Iris pigment epithelial cell (primary cell): Measurements from ENCODE around the gene SMIM35.
"Not testable (repeated sequence)": the region's sequence is repeated elsewhere in the genome, so short reads cannot be mapped to it uniquely, and the experiment has no call there.

Experiments used
- DNase-seq: peaks from one replicate; pipeline ENCODE4 v3.0.0-alpha.2; 2011; ENCODE audit warnings: low read depth

The SMIM35 gene

GRCh38 chr11:118027694-118028093 is 59.1 kb downstream of the SMIM35 start:
- DNase-seq = no peak

GRCh38 chr11:118021146-118021545 is 65.6 kb downstream of the SMIM35 start:
- no peak for DNase-seq

GRCh38 chr11:118018401-118018800 is 68.4 kb downstream of the SMIM35 start:
- no peak for DNase-seq

GRCh38 chr11:118017631-118018315 is 69.0 kb downstream of the SMIM35 start:
- DNase-seq = no peak

GRCh38 chr11:118017111-118017510 is 69.7 kb downstream of the SMIM35 start:
- DNase-seq = no peak

GRCh38 chr11:118016104-118016503 is 70.7 kb downstream of the SMIM35 start:
- DNase-seq = no peak

GRCh38 chr11:118015385-118015841 is 71.3 kb downstream of the SMIM35 start:
- DNase-seq = no peak

- no peak for DNase-seq
Measured at GRCh38 chr11:118014022-118014421, 72.7 kb downstream of the SMIM35 start.

- peak; percentile 28 for DNase-seq
Measured at GRCh38 chr11:118012083-118012669, 74.6 kb downstream of the SMIM35 start.

- no peak for DNase-seq
Measured at GRCh38 chr11:118010738-118011461, 75.9 kb downstream of the SMIM35 start.

- no peak for DNase-seq
Measured at GRCh38 chr11:118009864-118010737, 76.7 kb downstream of the SMIM35 start.

GRCh38 chr11:118008271-118008911 is 78.4 kb downstream of the SMIM35 start:
- DNase-seq = no peak

- not testable (repeated sequence) for DNase-seq
Measured at GRCh38 chr11:118007563-118008270, 79.0 kb downstream of the SMIM35 start.

- no peak for DNase-seq
Measured at GRCh38 chr11:118007040-118007439, 79.7 kb downstream of the SMIM35 start.

GRCh38 chr11:118006153-118006534 is 80.6 kb downstream of the SMIM35 start:
- no peak for DNase-seq

- no peak for DNase-seq
Measured at GRCh38 chr11:118005224-118006152, 81.3 kb downstream of the SMIM35 start.

- DNase-seq = no peak
Measured at GRCh38 chr11:118004543-118005223, 82.1 kb downstream of the SMIM35 start.

- DNase-seq = no peak
Measured at GRCh38 chr11:118003456-118003855, 83.3 kb downstream of the SMIM35 start.
